HG03457 (cell line): ENCODE measurements around the gene ISG15.
"Not testable (repeated sequence)": the region's sequence is repeated elsewhere in the genome, so short reads cannot be mapped to it uniquely, and the experiment has no call there.

Experiments
- ATAC-seq: cut with Tn5 transposase; IDR thresholded peaks from one replicate; pipeline ENCODE4 v1.9.1; 2021; ENCODE audit warnings: moderate number of reproducible peaks; ENCODE audit not compliant: unreplicated experiment

Gene ISG15

DNA sequence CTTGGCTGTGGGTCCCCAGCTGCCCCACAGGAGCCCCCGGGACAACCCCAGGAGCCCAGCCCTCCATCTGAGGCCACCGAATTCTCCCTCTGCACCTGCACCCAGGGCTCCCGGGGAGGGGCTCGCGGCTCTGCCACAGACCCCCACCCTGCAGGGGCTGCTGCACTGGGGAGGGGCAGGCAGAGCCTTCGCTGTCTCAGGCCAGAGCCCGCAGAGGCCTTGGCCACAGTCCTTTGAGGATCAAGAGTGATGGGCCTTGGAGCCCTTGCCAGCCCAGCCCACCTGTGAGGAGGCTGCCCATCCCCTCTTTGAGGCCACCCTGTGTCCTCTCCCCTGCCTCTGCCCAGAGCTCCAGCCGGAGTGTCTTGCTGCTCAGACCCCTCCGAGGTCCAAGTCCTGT lies 37.9 kb upstream of the ISG15 start:
- ATAC-seq = no peak

DNA sequence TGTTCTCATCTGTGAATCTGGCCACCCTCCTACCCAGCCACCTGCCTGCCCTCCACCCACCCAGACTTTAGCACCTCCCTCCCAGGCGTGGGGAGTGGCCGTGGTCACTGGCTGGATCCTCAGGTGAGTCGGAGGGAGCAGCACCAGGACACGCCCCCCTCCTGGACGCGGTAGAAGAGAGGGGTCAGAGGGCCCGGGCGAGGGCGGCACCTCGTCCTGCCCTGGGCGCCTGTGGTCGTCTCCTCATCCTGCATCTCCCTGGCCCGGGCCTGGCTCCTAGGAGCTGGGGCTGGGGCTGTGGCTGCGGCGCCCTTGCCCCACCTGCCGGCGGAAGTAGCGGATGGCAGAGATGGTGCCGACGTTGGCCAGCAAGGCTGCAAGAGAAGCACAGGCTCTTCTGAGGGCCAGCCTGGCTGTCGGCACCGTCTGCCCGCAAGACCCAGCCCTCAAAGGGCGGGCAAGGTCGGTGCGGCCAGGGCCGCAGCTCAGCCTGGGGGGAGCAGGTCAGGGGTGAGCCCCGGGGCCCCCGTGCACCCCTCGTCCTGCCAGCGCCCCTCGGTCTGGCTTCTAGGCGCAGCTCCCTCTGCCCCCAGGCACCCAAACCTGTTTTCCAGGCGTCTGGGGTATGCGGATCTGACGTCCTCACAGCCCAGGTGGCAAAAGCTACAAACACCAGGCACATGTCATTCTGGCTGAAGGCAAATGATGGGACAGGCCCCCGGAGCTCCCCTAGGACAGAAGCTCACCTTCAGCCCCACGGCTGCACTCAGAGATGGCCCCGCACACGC lies 37.2 kb upstream of the ISG15 start:
- no peak for ATAC-seq

DNA sequence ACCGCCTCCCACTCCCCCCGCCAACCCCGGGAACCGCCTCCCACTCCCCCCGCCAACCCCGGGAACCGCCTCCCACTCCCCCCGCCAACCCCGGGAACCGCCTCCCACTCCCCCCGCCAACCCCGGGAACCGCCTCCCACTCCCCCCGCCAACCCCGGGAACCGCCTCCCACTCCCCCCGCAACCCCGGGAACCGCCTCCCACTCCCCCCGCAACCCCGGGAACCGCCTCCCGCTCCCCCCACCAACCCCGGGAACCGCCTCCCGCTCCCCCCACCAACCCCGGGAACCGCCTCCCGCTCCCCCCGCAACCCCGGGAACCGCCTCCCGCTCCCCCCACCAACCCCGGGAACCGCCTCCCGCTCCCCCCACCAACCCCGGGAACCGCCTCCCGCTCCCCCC lies 36.5 kb upstream of the ISG15 start:
- ATAC-seq = not testable (repeated sequence)

DNA sequence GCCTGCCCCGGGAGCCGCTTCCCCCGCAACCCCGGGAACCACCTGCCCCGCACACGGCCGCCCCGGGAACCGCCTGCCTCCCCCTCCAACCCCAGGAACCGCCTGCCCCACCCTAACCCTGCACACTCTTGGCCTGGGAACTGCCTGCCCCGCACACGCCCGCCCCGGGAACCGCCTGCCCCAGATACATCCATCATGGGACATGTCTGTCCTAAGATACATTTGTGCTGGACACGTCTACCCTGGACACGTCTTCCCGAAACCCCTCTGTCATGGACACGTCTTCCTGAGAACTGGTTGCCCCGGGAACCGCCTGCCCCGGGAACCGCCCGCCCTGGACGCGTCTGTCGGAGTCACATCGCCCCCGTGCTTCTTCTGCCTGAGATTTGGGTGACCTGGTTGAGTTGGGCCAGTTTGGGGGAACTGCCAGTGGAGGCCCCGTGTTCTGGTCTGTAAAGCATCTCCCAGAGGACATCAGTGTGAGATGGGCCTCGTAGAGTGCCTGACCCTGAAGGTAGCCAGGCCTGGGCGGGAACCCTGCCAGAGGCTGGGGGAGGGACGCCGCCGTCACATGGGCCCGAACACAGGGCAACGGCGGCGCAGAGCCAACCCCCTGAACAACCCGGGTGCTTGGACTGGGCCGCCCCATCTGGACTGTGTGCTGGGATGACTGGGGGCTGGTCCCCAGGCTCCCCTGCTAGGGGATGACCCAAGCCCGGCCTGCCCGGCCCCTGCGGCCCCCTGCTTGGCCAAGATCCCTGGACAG lies 35.0 kb upstream of the ISG15 start:
- no peak for ATAC-seq

DNA sequence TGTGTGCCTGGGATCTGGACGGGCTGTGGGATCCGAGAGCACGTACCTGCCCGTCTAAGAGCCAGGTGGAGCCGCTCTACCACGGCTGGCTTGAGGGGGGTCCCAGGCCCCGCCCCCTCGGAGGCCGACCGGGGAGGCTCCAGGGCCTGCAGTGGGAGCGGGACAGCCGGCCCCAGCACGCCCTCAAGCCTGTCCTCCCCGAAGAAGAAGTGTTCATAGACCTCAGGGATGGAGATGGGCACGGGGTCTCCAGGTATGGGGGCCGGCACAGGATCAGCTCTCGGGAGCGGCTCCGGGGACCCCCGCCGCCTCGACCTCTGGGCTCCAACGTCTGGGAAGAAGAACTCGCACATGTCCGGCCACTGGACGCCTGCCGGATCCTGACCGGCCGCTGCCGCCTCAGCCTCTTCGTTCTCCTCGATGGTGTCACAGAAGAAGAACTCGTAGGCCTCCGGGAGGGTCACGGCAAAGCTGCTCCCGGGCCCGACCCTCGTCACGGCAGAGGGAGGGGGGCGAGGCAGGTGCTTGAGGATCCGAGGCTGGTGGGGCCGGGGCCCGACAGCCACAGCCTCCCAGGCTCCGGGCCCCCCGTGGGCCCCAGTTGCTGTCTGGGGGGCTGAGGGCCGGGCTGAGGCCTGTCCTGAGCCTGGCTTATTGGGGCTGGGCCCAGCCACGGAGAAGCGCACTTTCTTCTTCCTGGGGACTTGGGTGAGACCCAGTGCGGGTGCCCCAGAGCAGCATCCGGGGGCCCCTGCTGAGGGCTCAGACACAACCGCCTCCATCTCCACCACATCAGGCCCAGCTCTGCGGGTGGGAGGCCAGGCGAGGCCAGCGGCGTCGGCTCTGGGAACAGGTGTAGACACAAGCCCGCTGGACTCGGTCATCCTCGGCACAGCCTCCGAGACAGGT lies 34.2 kb upstream of the ISG15 start:
- ATAC-seq = no peak

DNA sequence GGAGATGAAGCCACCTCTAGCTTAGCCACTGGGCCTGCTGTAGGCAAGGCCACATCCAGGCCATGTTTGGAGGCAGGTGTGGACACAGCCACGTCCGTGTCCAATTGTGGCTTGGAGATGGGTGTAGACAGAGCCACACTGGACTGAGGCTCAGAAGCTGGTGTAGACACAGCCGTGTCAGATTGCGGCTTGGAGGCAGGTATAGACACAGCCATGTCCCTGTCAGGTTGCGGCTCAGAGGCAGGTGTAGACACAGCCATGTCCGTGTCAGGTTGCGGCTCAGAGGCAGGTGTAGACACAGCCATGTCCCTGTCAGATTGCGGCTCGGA lies 33.6 kb upstream of the ISG15 start:
- no peak for ATAC-seq

DNA sequence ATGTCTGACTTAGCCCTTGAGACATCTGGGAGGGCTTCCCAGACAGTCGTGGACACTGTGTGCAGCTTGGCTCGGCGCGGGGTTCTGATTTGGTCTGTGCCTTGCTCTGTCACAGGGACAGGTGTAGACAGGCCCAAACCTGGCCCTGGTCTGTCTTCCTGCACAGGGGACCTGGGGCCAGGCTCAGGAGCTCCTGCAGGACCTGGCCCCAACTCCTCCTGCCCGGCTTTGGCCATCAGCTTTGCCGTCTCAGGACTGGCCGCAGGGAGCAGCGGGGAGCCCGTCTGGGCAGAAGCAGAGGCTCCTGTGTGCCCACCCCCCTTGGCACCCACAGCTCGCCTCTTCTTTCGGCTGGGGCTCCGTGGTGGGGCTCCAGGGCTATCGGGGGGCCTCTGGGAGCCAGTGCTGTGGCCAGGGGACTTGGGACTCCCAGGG lies 33.1 kb upstream of the ISG15 start:
- ATAC-seq = no peak

DNA sequence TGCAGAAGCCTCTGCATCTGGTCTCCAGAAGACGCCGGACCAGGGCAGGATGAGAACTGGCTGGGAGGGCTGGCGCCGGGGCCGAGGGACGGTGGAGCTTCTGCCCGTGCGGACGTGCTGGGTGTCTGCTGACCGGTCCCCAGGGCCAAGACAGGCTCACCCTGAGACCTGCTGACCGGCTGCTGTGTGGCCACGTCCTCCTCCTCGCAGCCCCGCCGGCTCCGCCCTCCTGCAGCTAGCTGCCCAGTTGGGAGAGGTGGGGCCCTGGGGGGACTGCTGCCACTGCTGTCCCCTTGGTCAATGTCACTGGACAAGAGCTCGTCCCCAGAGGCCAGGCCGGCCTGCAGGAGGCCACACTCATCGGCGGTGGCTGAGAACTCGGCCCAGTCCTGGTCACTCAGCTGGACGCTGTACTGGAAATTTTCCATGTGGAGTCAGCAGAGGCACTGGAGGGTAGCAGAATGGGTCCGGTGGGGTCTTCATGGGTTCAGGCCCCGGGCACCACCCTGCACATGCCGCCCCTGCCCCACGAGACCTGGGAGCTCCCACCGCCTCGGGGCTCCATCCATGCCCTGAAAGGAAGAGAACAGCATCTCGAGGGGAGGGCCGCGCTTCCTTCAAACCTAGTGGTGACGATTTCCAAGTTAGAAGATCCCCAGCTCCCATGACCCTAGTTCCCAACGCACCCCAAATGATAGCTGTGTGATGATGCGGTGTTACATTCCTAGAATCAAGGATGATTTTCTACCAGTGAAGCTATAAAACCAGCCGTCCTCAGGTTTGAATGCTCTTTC lies 32.5 kb upstream of the ISG15 start:
- no peak for ATAC-seq

DNA sequence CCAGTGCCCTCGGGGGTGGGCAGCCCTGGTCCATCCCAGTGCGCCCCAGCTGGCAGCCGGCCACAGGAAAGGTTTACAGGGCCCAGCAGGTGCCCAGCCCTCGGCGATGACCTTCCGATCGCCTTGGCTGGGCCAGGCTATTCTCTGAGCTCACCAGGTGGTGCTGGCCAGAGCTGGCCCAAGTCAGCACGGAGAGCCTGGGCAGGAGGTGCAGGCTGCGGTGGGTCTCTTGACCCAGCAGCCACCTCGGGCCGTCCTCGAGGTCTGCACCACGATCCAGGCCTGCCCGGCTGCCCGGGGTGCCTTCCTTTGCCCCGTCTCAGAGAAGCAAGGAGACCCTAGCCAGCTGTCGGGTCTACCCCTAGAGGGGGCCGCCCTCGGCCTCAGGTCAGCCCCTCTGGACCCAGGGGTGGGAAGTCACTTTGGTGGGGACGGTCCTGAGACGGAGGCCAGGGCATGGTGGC lies 31.8 kb upstream of the ISG15 start:
- ATAC-seq = no peak

DNA sequence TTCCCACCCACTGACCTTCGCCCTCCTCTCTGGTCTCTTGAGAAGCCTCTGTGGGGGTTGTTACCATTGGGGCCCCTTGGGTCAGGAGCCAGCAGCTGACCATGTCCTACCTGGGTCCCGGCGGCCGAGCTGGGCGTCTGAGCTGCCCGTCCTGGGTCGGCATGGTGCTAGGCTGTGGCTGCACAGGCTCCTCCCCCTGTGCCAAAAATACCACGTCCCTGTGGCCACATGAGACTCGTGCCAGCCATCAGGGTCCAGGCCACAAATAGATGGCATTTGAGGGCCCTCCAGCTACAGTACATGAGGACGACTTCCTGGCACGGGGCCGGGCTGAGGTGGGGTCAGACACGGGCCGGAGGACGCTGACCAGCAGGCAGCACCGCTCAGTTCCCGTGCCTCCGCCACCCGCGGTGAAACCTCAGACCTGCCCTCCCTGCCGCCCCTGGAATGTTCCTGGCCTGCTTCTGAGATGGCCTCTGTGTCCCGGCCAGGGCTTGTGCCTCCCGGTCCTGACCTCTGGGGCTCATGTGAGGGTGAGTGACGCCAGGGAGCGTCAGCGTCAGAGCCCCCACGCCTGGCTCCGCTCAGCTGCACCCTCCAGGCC lies 31.2 kb upstream of the ISG15 start, which contains the start of gene PERM1:
Gene PERM1 (minus strand): TSS at position 139 of the 604 bp plus-strand sequence. CDS start 1,064 bp downstream, outside the sequence.
- ATAC-seq = no peak

DNA sequence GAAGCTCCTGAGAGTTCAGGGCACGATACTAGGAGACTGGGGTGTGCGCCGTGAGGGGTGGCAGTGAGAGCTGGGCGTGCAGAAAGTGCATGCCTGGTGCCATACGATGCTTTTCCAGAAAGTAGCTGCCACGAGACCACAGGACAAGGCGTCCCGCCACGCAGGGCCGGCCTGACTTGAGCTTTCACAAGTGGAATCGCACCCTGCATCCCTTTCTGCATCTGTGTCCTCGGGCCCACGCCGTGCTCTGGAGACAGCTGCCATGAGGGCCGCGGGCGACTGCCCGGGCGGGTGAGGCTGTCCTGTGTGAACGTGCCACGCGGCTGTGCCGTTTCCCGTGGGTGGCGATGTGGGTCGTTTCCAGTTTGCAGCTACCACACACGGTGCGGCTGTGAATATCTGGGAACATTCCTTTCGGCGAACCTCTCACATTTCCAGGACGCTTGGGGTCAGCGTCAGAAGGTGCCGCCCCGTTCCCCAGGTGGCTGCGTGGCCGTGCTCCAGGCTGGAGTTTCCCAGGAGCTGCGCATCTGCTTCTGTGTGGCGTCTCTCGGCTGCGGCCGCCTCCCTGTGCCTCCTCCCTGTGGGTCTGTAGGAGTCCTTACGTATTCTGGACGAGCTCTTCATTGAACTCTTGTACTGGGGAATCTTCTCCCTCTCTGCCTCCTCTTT lies 30.4 kb upstream of the ISG15 start:
- no peak for ATAC-seq

DNA sequence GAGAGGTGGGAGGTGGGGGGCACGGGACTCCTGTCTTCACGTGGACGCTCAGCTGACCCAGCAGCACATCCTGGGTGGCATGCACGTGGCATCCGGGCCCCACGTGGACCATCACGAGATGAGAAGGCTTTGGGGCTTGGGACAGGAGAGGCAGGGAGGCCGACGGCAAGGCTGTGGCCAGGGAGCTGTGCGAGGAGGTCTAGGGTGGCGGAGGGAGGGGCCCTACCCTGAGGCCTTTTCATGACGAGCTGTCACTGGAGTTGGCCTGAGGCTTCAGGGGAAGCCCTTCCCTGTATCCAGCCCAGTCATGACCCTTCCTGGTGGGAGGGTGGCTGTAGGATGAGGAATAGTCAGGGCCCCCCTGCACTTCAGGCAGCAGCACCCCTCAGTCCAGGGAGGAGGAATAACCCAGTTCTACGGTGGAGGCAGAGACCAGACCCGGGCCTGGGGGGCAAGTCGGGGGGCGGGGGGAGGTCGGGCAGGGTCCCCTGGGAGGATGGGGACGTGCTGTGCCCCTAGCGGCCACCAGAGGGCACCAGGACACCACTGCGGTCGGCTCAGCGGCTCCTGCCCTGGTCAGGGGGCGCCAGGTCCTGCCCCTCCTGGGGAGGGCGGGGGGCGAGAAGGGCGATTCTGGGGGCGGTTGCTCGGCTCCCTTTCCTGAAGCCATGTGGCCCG lies 29.4 kb upstream of the ISG15 start:
- ATAC-seq = no peak

DNA sequence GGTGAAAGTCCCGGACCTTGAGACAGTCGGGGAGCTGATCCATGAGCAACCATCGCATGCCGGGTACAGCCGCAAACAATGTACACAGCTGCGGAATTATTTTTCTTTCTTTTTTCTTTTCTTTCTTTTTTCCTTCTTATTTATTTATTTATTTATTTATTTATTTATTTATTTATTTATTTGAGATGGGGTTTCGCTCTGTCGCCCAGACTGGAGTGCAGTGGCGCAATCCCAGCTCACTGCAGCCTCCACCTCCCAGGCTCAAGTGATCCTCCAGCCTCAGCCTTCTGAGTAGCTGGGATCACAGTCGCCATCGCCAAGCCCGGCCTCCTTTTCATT lies 28.9 kb upstream of the ISG15 start:
- ATAC-seq = no peak

DNA sequence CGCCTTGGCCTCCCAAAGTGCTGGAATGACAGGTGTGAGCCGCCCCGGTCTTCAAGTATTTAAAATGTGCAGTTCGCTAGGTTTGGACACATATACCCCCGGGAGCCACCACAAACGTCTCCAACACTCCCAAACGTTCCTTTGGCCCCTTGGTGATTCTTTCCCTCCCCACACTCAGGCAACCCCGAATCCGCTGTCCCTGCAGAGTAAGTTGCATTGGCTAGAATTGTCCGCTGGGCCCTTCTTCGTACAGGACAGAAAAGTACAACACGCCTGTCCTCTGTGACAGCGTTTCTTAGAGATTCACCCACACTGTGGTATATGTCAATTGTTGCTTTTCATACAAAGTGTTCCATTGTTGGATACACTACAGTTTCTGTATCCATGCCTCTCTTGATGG lies 28.2 kb upstream of the ISG15 start:
- no peak for ATAC-seq

DNA sequence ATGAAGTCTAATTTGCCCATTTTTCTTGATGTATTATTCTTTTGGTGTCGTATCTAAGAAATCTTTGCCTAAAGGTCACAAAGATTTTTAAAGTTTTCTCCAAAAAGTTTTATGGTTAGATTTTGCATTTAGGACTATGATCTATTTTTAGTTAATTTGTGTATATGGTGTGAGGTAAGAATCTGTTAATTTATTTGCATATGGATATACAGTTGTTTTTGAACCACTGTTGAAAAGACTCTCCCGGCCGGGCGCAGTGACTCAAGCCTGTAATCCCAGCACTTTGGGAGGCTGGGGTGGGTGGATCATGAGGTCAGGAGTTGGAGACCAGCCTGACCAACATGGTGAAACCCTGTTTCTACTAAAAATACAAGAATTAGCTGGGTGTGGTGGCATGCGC lies 25.2 kb upstream of the ISG15 start:
- not testable (repeated sequence) for ATAC-seq

DNA sequence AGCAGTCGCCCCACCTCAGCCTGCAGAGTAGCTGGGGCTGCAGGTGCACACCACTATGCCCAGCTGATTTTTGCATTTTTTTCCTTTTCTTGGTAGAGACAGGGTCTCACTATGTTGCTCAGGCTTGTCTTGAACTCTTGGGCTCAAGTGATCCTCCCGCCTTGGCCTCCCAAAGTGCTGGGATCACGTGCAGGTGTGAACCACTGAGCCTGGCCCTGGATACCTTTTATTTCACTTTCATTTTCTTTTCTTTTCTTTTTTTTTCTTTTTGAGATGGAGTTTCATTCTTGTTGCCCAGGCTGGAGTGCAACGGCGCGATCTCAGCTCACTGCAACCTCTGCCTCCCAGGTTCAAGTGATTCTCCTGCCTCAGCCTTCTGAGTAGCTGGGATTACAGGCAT lies 22.0 kb upstream of the ISG15 start:
- ATAC-seq = not testable (repeated sequence)

DNA sequence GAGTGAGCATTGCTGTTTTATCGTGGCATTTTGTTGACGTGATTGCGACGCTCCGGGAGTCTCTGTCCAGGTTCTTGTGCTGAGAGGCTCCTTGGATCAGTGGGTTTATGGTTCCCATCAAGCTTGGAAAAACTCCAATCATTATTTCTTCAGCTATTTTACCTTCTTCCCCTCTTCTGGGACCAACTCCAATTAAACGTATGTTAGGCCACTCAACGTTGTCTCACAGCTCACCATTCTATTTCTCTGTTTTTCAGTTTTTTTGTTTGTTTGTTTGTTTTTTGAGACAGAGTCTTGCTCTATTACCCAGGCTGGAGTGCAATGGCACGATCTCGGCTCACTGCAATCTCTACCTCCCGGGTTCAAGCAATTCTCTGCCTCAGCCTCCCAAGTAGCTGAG lies 21.4 kb upstream of the ISG15 start:
- ATAC-seq = no peak

DNA sequence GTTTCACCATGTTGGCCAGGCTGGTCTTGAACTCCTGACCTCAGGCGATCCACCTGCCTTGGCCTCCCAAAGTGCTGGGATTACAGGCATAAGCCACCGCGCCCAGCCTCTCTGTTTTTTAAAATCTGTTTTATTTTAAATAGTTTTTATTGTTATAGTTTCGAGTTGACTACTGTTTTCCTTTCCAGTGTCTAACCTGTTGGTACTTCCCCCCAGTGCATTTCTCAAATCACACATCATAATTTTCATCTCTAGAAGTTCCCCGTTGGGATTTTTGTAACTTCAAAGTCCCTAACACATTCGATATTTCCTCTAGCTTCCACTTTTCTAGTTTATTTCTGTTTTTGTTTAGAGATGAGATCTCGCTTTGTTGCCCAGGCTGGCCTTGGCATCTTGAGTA lies 20.9 kb upstream of the ISG15 start:
- ATAC-seq = no peak

DNA sequence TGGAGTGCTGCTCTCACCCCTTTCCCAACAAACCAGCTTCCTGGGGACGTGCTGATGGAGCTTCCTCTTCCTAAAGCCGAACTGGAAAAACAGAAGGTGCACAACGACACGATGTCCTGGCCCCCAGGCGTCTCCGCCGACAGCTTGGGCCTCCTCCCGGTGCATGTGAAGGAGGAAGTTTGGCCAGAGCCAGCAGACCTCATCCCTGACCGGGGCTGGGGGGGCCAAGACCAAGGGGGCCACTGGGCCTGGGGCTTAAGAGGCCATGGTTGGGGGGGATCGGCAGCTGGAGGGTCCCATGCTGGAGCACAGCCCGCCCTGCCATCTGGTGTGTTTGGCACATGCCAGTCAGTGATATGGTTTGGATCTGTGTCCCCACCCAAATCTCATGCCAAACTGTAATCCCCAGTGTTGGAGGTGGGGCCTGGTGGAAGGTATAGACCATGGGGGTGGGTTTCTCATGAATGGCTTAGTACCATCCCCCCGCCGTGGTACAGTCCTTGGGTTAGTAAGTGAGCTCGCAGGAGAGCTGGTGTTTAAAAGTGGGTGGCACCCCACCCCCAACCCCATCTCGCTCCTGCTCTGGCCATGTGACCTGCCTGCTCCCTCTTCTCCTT lies 19.8 kb upstream of the ISG15 start:
- ATAC-seq = no peak
